Cardiac fibroblast (primary cell): ENCODE results near the gene TRIM14.
"Not testable (repeated sequence)": the region's sequence is repeated elsewhere in the genome, so short reads cannot be mapped to it uniquely, and the experiment has no call there.

Source experiments
- DNase-seq, 2 donors: peaks; one replicate each; pipeline versions ENCODE4 v3.0.0 to v3.0.0-alpha.2; 2010; ENCODE audit warnings: low read depth in 2 of 2
- H3K4me3 ChIP-seq, 2 donors: replicated peaks in 1 of 2; 1 replicate in 1 of 2; 2 replicates in 1 of 2; pipeline ENCODE4 v1.5.1; 2011; ENCODE audit warnings: low read depth in 2 of 2, low read length in 2 of 2, mild to moderate bottlenecking in 2 of 2, moderate library complexity in 1 of 2
- CTCF ChIP-seq: IDR thresholded peaks from one replicate; pipeline ENCODE4 v1.5.1; 2011; ENCODE audit warnings: low read depth, mild to moderate bottlenecking, low read length, inconsistent platforms

TRIM14 gene

GRCh38 chr9:98134702-98135557 lies 15.9 kb upstream of the TRIM14 start:
- TF ChIP-seq CTCF: no peak
- DNase-seq: no peak
- H3K4me3 ChIP-seq: no peak overlapping the region

GRCh38 chr9:98132806-98133631 lies 14.0 kb upstream of the TRIM14 start:
- no peak for DNase-seq
- H3K4me3 ChIP-seq: no peak overlapping the region
- TF ChIP-seq CTCF: no peak

- DNase-seq: no peak
- TF ChIP-seq CTCF: no peak
- H3K4me3 ChIP-seq: no peak overlapping the region
These were observed 13.1 kb upstream of the TRIM14 start for GRCh38 chr9:98132158-98132557.

- TF ChIP-seq CTCF: no peak
- no peak overlapping the region for H3K4me3 ChIP-seq
- no peak for DNase-seq
These were observed 11.7 kb upstream of the TRIM14 start for GRCh38 chr9:98130576-98131228.

- not testable (repeated sequence) for DNase-seq, H3K4me3 ChIP-seq
These were observed 11.0 kb upstream of the TRIM14 start for GRCh38 chr9:98130060-98130459.

GRCh38 chr9:98129451-98129881 lies 10.4 kb upstream of the TRIM14 start:
- H3K4me3 ChIP-seq: no peak overlapping the region
- no peak for DNase-seq

More at GRCh38 chr9:98129451-98129881, 10.4 kb upstream of the TRIM14 start:
- TF ChIP-seq CTCF: no peak
